Posterior vena cava (tissue), 2 donors: ENCODE data around the gene ZNF827. TPM values are rescaled to one million over a fixed set of nuclear protein-coding genes. Genes with fewer than 3 reads are reported as not detected.

Experiments used
- DNase-seq: peaks from one replicate; pipeline ENCODE4 v3.0.0-alpha.2; 2020; ENCODE audit warnings: low spot score
- intact Hi-C, 2 donors: fragments of 100-400 bp; cut with DNase I; formaldehyde crosslinking; loops; one replicate each; pipeline versions ENCODE4 v1.14.1 to v1.14.2; 2022 to 2023
- total RNA-seq, 2 donors: library from RNA; stranded (reverse); fragmentation: NEBNext Ultra II Directional; extraction: Animal tissue kit (Norgen Biotek cat#: 25700); gene quantifications; one replicate each; pipeline ENCODE4 v1.2.1, GENCODE V29; 2021
- donor health status: DM: yes; HTN: yes; CAD: no.
- donor health status: DM: yes; HTN: yes; CAD: no.

The ZNF827 gene
- total RNA-seq, 2 donors from 2014 or later = 11.3 to 11.9 TPM

GRCh38 chr4:145898926-145899531 is 39.6 kb downstream of the ZNF827 start:
- intact Hi-C loops = no loop called here
- DNase-seq = no peak

DNA sequence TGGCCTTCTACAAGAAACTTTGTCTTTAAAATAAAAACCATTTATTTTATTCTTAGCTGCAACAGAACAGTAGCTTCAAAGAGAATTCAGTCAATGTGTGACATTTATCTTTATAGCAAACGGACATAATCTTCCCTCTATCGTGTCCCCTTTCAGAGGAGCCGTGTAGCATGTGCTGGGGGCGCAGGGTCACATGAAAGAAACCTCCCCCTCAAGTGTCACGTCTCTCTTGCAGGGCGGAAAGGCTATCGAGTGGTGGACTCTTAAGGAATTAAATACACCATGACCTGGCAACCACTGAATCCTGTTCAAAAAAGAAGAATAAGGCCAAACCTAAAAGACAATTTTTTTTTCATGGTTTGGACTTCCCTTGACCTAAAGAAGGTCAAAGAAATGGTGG is 40.2 kb downstream of the ZNF827 start:
- intact Hi-C loops = no loop called here

GRCh38 chr4:145895056-145895455 is 43.6 kb downstream of the ZNF827 start:
- intact Hi-C loops = no loop called here
- DNase-seq = no peak

More for the DNA sequence above, 40.2 kb downstream of the ZNF827 start:
- no peak for DNase-seq

GRCh38 chr4:145891958-145892357 is 46.7 kb downstream of the ZNF827 start:
- no peak for DNase-seq
- intact Hi-C loops = no loop called here

DNA sequence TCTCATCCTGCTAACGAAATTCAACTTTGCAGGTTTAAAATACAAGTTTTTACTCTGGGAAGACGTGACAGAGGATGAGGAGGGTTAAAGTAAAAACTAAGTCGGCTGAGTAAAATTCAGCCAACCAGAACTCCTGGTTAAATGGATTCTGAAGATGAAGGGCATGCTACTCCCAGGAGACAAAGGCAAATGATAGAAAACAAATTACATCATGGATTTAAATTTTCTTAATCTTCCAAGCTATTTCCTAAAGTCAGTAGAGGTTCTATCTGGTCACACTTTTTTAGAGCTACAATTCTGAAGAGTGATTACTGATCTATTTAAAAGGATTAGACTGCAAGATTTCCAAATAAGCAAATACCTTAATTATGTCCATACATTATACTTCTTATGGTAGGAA is 47.9 kb downstream of the ZNF827 start:
- intact Hi-C loops = no loop called here

GRCh38 chr4:145888393-145888792 is 50.2 kb downstream of the ZNF827 start:
- intact Hi-C loops = loop anchor here in 1 of 2 donors (10.0 kb wide), 1 partner anchor 46 kb away; the partner anchor contains the start of gene ZNF827
- no peak for DNase-seq

More for the DNA sequence above, 47.9 kb downstream of the ZNF827 start:
- DNase-seq = no peak

DNA sequence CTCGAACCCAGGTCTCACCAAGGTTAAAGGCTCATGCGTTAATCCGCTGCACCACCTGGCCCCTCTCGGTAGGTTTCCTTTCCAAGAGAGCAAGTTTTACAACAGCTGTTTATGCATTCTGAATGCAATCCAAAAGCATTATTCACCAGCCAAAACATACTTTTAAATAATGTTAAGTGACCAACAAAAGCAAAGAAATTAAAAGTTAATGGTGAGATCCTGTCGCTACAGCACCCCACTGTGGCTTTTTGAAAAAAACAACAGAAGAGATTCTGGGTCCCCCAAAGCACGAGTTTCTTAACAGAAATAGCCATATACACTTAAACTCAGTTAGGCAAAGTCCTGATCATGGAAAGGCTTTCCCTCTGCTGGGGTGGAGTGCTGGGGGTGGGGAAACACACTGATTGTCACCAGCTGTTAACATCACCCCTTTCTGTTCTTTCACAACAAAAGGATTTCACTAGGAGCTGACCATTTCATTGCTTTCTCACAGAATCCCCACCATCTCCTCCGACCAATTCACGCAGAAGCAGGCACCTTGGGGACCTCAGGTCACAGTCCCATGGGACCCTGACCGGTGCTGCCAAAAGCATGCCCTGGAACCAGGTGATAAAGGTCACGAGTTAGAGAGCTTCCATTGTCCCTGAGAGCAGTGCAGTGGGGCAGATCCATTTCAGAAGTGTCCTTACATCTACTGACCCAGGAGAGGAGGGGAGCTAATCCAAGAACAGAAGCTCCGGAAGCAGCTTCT is 51.2 kb downstream of the ZNF827 start:
- DNase-seq = no peak
- intact Hi-C loops = loop anchor here in 1 of 2 donors (10.0 kb wide), 1 partner anchor 47 kb away; the partner anchor contains the start of gene ZNF827

DNA sequence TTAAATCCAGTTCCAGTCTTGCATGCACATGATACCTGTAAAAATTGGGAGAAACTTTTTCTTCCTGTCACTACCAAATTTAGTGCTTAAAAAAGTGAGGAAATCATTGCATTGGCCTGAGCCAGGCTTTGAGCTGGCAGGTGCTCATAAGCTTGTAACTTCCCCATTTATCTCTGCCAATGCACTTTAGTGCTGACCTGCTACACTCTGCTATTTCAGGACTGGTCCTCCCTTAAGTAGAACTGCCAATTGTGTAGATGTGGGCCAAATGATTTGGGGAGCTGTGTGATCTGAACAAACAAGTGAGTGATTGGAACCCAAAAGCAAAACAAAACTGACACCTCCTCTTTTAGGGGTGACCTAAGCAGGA is 51.8 kb downstream of the ZNF827 start:
- DNase-seq = no peak

DNA sequence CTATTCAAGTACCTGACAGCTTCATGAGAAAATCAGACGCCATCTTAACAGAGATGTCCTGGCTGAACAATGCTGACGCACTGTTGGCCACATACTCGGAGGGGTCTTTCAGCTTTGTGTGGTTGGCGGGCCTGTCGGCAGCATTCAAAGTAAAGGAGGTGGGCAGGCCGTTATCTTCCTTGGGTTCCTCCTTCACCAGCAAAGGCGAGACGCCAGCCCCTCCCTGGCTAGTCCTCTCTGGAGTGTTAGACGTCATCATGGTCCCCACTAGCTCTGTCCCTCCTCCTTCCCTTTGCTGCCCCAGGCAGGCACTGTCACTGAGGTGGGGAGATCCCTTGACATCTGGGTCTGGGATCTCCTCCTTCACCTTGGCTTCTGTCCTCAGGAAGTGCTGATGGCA is 53.0 kb downstream of the ZNF827 start:
- DNase-seq = no peak
- intact Hi-C loops = loop anchor here in 1 of 2 donors (10.0 kb wide), 1 partner anchor 49 kb away; the partner anchor contains the start of gene ZNF827

More for the DNA sequence above, 51.8 kb downstream of the ZNF827 start:
- intact Hi-C loops = loop anchor here in 1 of 2 donors (10.0 kb wide), 1 partner anchor 48 kb away; the partner anchor contains the start of gene ZNF827

- intact Hi-C loops = loop anchor here in 1 of 2 donors (10.0 kb wide), 1 partner anchor 50 kb away; the partner anchor contains the start of gene ZNF827
- DNase-seq = no peak
Observed at GRCh38 chr4:145884775-145885174, 53.8 kb downstream of the ZNF827 start.

GRCh38 chr4:145883101-145883694 is 55.4 kb downstream of the ZNF827 start:
- no peak for DNase-seq
- intact Hi-C loops = loop anchor here in 1 of 2 donors (10.0 kb wide), 1 partner anchor 52 kb away; the partner anchor contains the start of gene ZNF827

DNA sequence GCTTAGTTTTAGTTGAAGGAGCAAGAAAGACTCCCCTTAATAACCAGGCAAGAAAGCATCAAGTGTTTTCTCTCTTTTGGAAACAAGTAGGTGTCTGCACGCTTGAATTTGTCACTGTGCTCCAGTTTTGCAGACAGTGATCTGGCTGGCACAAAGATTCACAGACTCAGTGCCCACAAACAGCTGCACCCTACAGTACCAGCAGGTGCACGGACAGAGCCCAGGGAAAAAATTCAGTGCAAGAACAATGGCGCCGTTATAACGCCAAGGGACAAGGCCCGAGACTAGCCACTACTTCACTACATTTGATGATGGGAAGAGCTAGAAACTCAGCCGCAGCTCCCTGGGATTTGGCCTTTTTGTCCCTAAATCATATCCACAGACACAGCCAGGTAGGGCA is 56.0 kb downstream of the ZNF827 start:
- no peak for DNase-seq
- intact Hi-C loops = loop anchor here in 1 of 2 donors (10.0 kb wide), 1 partner anchor 52 kb away; the partner anchor contains the start of gene ZNF827

- no peak for DNase-seq
- intact Hi-C loops = loop anchor here in 1 of 2 donors (10.0 kb wide), 1 partner anchor 53 kb away; the partner anchor contains the start of gene ZNF827
Observed at GRCh38 chr4:145881989-145882388, 56.6 kb downstream of the ZNF827 start.

GRCh38 chr4:145881576-145881975 is 57.0 kb downstream of the ZNF827 start:
- intact Hi-C loops = loop anchor here in 1 of 2 donors (10.0 kb wide), 1 partner anchor 53 kb away; the partner anchor contains the start of gene ZNF827
- no peak for DNase-seq

DNA sequence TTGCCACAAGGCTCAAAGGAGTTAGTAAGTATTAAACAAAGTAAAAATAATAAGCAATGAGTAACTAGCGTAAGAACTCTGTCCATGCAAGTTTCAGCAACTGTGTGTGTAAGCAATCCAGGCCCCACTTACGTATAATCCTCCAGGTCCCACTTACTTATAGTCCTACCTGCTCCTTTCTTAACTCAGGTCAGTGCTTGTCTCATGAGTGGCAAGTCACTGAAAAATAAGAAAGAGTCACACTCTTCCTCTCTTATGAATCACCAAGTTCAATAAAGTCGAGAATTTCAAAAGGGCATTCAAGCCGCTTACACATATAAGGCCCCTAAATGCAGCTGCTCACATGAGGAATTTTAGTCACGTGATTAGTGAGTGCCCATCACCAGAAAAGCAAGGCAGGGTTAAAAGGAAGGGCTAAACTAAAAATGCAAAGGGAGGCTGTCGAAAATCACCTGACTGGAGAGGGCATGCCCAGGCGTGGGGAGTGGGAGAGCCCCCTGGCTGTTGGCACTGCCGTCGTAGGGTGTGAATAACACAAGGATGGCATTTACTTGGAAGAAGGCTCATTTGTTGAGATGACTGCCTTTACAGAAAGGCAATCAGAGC is 58.2 kb downstream of the ZNF827 start:
- no peak for DNase-seq
- intact Hi-C loops = loop anchor here in 1 of 2 donors (10.0 kb wide), 1 partner anchor 54 kb away; the partner anchor contains the start of gene ZNF827

GRCh38 chr4:145879598-145879997 is 59.0 kb downstream of the ZNF827 start:
- intact Hi-C loops = no loop called here
- no peak for DNase-seq

GRCh38 chr4:145878501-145879435 is 59.9 kb downstream of the ZNF827 start:
- DNase-seq = no peak
- intact Hi-C loops = no loop called here

GRCh38 chr4:145876531-145877180 is 62.0 kb downstream of the ZNF827 start:
- intact Hi-C loops = no loop called here
- no peak for DNase-seq
